HepG2 (cell line): ENCODE results near the gene HMCN2. TPM values are rescaled to one million over a fixed set of nuclear protein-coding genes. Genes with fewer than 3 reads are reported as not detected.

Experiments
- ATAC-seq: fragments of 200-7000 bp; cut with Tn5 transposase; 3 replicates; pipeline ENCODE4 v1.9.1; 2020; ENCODE audit warnings: mild to moderate bottlenecking, moderate library complexity
- BruUV-seq: library from RNA; stranded (reverse); fragments of 400-500 nt; replicated peaks from 2 replicates; lab custom pipeline; 2021; lab: Mats Ljungman, UMichigan
- CTCF ChIA-PET: fragments of 300-600 bp; formaldehyde crosslinking; extraction: SDS; loops from one replicate; lab custom pipeline; 2021; ENCODE audit warnings: low total read pairs, inconsistent platforms, low intra/inter-chr PET ratio; lab: Yijun Ruan, JAX
- POLR2A ChIA-PET: fragments of 350-600 bp; sonication (Branson Sonifier 250); formaldehyde crosslinking; loops from one replicate; lab custom pipeline; 2020; ENCODE audit warnings: antibody characterized with exemption, inconsistent platforms; lab: Yijun Ruan, JAX
- DNase-seq: peaks from one replicate; pipeline ENCODE4 v3.0.0-alpha.2; 2015; ENCODE audit warnings: low spot score
- FAIRE-seq: peaks from 3 replicates; lab custom pipeline; 2011; peaks lifted over from hg19 to GRCh38; lab: Jason Lieb, UNC
- H2AFZ ChIP-seq: one replicate; pipeline ENCODE4 v1.6.1; 2011; ENCODE audit warnings: low read length, inconsistent platforms
- H3K27ac ChIP-seq: fragments of 300-600 bp; 3 replicates; pipeline ENCODE4 v1.8.0; 2011; ENCODE audit warnings: mixed run types, mild to moderate bottlenecking, mixed read lengths, low read length, inconsistent platforms; ENCODE audit not compliant: insufficient read depth; ENCODE audit errors: extremely low read length
- H3K27me3 ChIP-seq, 2 experiments: fragments of 200-600 bp in 1 of 2; 2 replicates in 1 of 2; 3 replicates in 1 of 2; pipeline versions ENCODE4 v1.6.0 to v1.8.0; 2011; ENCODE audit warnings: low read length in 2 of 2, mild to moderate bottlenecking in 2 of 2, moderate library complexity in 2 of 2, inconsistent platforms in 1 of 2; ENCODE audit not compliant: insufficient read depth in 2 of 2, control insufficient read depth in 1 of 2
- H3K36me3 ChIP-seq, 2 experiments: fragments of 200-600 bp in 1 of 2; replicated peaks in 1 of 2; 2 replicates in 1 of 2; 3 replicates in 1 of 2; pipeline versions ENCODE4 v1.5.1 to v1.8.0; 2011; ENCODE audit warnings: low read length in 2 of 2, inconsistent platforms in 1 of 2; ENCODE audit not compliant: insufficient read depth in 2 of 2, control insufficient read depth in 1 of 2
- H3K4me1 ChIP-seq: 2 replicates; pipeline ENCODE4 v1.5.1; 2012; ENCODE audit warnings: low read length, inconsistent platforms; ENCODE audit not compliant: insufficient read depth
- H3K4me2 ChIP-seq: 2 replicates; pipeline ENCODE4 v1.6.0; 2011; ENCODE audit warnings: low read depth, low read length, inconsistent platforms
- H3K4me3 ChIP-seq, 3 experiments: fragments of 200-600 bp in 1 of 3; sonication (generic), shearing (Covaris generic) in 1 of 3; replicated peaks in 1 of 3; 2 replicates each; pipeline ENCODE4 v1.5.1; 2011 to 2016; ENCODE audit warnings: low read length in 3 of 3, inconsistent platforms in 2 of 3, low read depth in 2 of 3, mild to moderate bottlenecking in 2 of 3, control low read depth in 1 of 3, mixed read lengths in 1 of 3; ENCODE audit not compliant: insufficient read depth in 1 of 3
- H3K79me2 ChIP-seq: one replicate; pipeline ENCODE4 v1.6.1; 2011; ENCODE audit warnings: low read length, inconsistent platforms; ENCODE audit not compliant: insufficient read depth
- H3K9ac ChIP-seq: 2 replicates; pipeline ENCODE4 v1.6.0; 2011; ENCODE audit warnings: mild to moderate bottlenecking, low read depth, low read length, inconsistent platforms; ENCODE audit not compliant: insufficient read depth
- H3K9me3 ChIP-seq: 2 replicates; pipeline ENCODE4 v1.5.1; 2012; ENCODE audit warnings: mild to moderate bottlenecking, low read length
- H4K20me1 ChIP-seq: 2 replicates; pipeline ENCODE4 v1.6.0; 2011; ENCODE audit warnings: inconsistent platforms, mild to moderate bottlenecking, low read length, moderate library complexity; ENCODE audit not compliant: insufficient read depth
- ARNTL ChIP-seq: sonication (generic); formaldehyde crosslinking; IDR thresholded peaks from 2 replicates; pipeline ENCODE4 v1.4.0; 2020; ENCODE audit warnings: mild to moderate bottlenecking, missing genetic modification reagents
- MATR3 ChIP-seq: sonication (generic); formaldehyde crosslinking; IDR thresholded peaks from 2 replicates; pipeline ENCODE4 v1.4.0; 2020; ENCODE audit warnings: missing genetic modification reagents
- MIXL1 ChIP-seq: IDR thresholded peaks from 2 replicates; pipeline ENCODE4 v1.6.1; 2016
- RORA ChIP-seq: sonication (generic); formaldehyde crosslinking; IDR thresholded peaks from 2 replicates; pipeline ENCODE4 v1.5.0; 2020; ENCODE audit warnings: mild to moderate bottlenecking, missing genetic modification reagents, moderate library complexity
- TARDBP ChIP-seq: sonication (generic); formaldehyde crosslinking; IDR thresholded peaks from 2 replicates; pipeline ENCODE4 v1.8.0; 2022; ENCODE audit warnings: mild to moderate bottlenecking, missing genetic modification reagents
- ZNF432 ChIP-seq: sonication (generic); formaldehyde crosslinking; IDR thresholded peaks from 2 replicates; pipeline ENCODE4 v1.5.0; 2020; ENCODE audit warnings: missing genetic modification reagents, mild to moderate bottlenecking, borderline replicate concordance
- ZNF501 ChIP-seq: sonication (generic); formaldehyde crosslinking; IDR thresholded peaks from 2 replicates; pipeline ENCODE4 v1.5.1; 2020; ENCODE audit warnings: mild to moderate bottlenecking, moderate library complexity, missing genetic modification reagents
- ZNF569 ChIP-seq: sonication (generic); formaldehyde crosslinking; IDR thresholded peaks from 2 replicates; pipeline ENCODE4 v1.5.0; 2020; ENCODE audit warnings: mild to moderate bottlenecking, missing genetic modification reagents, moderate library complexity, borderline replicate concordance
- ZNF841 ChIP-seq: sonication (generic); formaldehyde crosslinking; IDR thresholded peaks from 2 replicates; pipeline ENCODE4 v1.8.1; 2023; ENCODE audit warnings: missing genetic modification reagents, borderline replicate concordance
- WGBS: methylation state at CpG from one replicate; pipeline ENCODE4 v1.1.6; 2017; ENCODE audit warnings: low lambda C conversion rate; 5-methylcytosine and 5-hydroxymethylcytosine counted together
- in situ Hi-C: cut with HindIII; loops from 2 replicates; pipeline ENCODE4 v1.10.0; 2017; ENCODE audit warnings: low pct_unique_long_range_greater_than_20kb; ENCODE audit not compliant: extremely low pct_ligation_motif_present
- intact Hi-C: fragments of 100-400 bp; cut with micrococcal nuclease; formaldehyde crosslinking; loops from one replicate; pipeline ENCODE4 v1.10.0; 2022; ENCODE audit not compliant: unreplicated experiment
- polyA plus RNA-seq, 8 experiments: library from polyadenylated mRNA; depleted of rRNA in 3 of 8; stranded (reverse) in 7 of 8; unstranded in 1 of 8; fragments of >200 nt; fragmentation: Illumina TruSeq in 4 of 8; extraction: Trizol in 4 of 8; gene quantifications; 2 replicates each; pipeline versions ENCODE4 v1.2.1 to v1.2.3, GENCODE V29; 2011 to 2016; ENCODE audit warnings: low read depth in 4 of 8, missing spikeins in 1 of 8, mixed read lengths in 1 of 8; ENCODE audit not compliant: insufficient read depth in 1 of 8
- total RNA-seq, 5 experiments: library from RNA; depleted of rRNA; stranded (reverse); fragments of >200 nt; fragmentation: Illumina TruSeq; extraction: Trizol; gene quantifications; 2 replicates each; pipeline ENCODE4 v1.2.3, GENCODE V29; 2016; ENCODE audit warnings: low read depth in 1 of 5
- TF ChIP-seq, protein P1 (sequence below): sonication (generic); formaldehyde crosslinking; IDR thresholded peaks from 2 replicates; pipeline ENCODE4 v1.4.0; 2020; ENCODE audit warnings: missing genetic modification reagents, mild to moderate bottlenecking, borderline replicate concordance
- TF ChIP-seq, protein P2 (sequence below): sonication (generic); formaldehyde crosslinking; IDR thresholded peaks from 2 replicates; pipeline ENCODE4 v1.8.0; 2022; ENCODE audit warnings: mild to moderate bottlenecking, missing genetic modification reagents, moderate library complexity

HMCN2 gene
- total and polyA plus RNA-seq, 2 of the 13 experiments (the other 11 are each of a cell fraction or from before 2014, with no cell fraction given): 0.09 TPM; not detected in 1

DNA sequence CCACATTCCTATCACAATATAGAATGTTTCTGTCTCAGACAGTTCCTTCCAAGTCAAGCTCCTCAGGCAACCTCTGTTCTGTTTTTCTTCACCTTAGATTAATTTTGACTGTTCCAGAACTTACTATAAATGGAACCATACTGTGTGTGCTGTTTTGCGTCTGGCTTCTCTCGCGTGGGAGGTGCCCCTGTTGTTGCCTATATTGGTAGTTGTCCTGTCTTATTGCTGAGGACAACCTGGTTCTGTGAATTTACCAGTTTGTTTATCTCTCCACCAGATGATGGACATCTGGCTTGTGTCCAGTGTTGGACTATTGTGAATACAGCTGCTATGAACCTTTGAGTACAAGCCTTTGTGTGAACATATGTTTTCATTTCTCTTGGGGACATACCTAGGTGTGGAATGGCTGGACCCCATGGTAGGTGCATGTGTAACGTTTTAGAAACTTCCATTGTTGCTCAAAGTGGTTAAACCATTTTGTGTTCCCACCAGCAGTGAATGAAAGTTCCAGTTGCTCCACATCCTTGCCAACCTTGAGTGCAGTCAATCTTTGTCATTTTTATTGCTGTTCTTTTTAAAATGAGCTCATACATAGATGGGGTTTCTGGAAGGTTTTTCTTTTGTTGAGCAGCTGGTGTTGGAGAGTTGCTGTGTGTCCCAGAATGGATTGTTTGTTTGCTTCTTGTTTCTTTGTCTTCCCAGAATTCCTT lies 18.1 kb downstream of the HMCN2 start:
- Histone ChIP-seq H3K4me3 (no peak overlapping the region), H4K20me1 (no peaks in the 10 kb centered on the region), H3K27ac (no peak overlapping the region), H3K36me3 (no peaks in the 10 kb centered on the region), H3K4me1 (no peaks in the 10 kb centered on the region), H2AFZ (no peak overlapping the region), H3K79me2 (no peaks in the 10 kb centered on the region), H3K9me3 (no peaks in the 10 kb centered on the region), H3K9ac (no peak overlapping the region), H3K27me3 (peaks cover 6 to 49% of the 10 kb centered on the region in 2 experiments; a peak in 4 of 5 replicates), H3K4me2 (no peak overlapping the region)
- DNase-seq (no peak), FAIRE-seq (no peak), ATAC-seq (no peak)
- in situ Hi-C loops: no loop called here
- CTCF ChIA-PET: no interaction called here
- no TSS peak for BruUV-seq
- TF ChIP-seq, protein P1, sequence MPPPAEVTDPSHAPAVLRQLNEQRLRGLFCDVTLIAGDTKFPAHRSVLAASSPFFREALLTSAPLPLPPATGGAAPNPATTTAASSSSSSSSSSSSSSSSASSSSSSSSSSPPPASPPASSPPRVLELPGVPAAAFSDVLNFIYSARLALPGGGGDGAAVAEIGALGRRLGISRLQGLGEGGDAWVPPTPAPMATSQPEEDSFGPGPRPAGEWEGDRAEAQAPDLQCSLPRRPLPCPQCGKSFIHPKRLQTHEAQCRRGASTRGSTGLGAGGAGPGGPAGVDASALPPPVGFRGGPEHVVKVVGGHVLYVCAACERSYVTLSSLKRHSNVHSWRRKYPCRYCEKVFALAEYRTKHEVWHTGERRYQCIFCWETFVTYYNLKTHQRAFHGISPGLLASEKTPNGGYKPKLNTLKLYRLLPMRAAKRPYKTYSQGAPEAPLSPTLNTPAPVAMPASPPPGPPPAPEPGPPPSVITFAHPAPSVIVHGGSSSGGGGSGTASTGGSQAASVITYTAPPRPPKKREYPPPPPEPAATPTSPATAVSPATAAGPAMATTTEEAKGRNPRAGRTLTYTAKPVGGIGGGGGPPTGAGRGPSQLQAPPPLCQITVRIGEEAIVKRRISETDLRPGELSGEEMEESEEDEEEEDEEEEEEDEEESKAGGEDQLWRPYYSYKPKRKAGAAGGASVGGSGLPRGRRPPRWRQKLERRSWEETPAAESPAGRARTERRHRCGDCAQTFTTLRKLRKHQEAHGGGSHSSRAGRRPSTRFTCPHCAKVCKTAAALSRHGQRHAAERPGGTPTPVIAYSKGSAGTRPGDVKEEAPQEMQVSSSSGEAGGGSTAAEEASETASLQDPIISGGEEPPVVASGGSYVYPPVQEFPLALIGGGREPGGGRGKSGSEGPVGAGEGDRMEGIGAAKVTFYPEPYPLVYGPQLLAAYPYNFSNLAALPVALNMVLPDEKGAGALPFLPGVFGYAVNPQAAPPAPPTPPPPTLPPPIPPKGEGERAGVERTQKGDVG (CRISPR knock-in tag): no peak
- no peak for TF ChIP-seq MATR3 (CRISPR knock-in tag)
- TF ChIP-seq, protein P2, sequence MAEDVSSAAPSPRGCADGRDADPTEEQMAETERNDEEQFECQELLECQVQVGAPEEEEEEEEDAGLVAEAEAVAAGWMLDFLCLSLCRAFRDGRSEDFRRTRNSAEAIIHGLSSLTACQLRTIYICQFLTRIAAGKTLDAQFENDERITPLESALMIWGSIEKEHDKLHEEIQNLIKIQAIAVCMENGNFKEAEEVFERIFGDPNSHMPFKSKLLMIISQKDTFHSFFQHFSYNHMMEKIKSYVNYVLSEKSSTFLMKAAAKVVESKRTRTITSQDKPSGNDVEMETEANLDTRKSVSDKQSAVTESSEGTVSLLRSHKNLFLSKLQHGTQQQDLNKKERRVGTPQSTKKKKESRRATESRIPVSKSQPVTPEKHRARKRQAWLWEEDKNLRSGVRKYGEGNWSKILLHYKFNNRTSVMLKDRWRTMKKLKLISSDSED: no peak
- no peak for TF ChIP-seq MIXL1 (CRISPR knock-in tag)
- no peak for TF ChIP-seq ZNF569 (CRISPR knock-in tag)
- TF ChIP-seq TARDBP (CRISPR knock-in tag): no peak
- TF ChIP-seq ZNF841 (CRISPR knock-in tag): no peak
- no peak for TF ChIP-seq ZNF501 (CRISPR knock-in tag)
- TF ChIP-seq RORA (CRISPR knock-in tag): no peak
- TF ChIP-seq ZNF432: no peak
- no peak for TF ChIP-seq ARNTL
- intact Hi-C loops: no loop called here
- POLR2A ChIA-PET: no interaction called here
- 20% methylated on average over 4 of the region's 4 CpGs for WGBS
